ENCODE measurements around the gene FNDC3B.

- TF ChIP-seq EP300 (IDR thresholded peaks at IDR 0.05) (peak; percentile 64), CTCF (IDR thresholded peaks at IDR 0.05) (no peak), POLR2A (IDR thresholded peaks at IDR 0.05) (peak; percentile 88)
Measured at GRCh38 chr3:172039436-172040077, at the start of gene FNDC3B.
